HUES64 (cell line): ENCODE results near the gene KCNQ1. TPM values are rescaled to one million over a fixed set of nuclear protein-coding genes. Genes with fewer than 3 reads are reported as not detected.

Experiments
- H3K27ac ChIP-seq: 2 replicates; pipeline ENCODE4 v1.7.0; 2013; ENCODE audit warnings: low read depth, low read length, inconsistent platforms
- H3K27me3 ChIP-seq: 2 replicates; pipeline ENCODE4 v1.6.1; 2013; ENCODE audit warnings: mild to moderate bottlenecking, low read length; ENCODE audit not compliant: insufficient read depth
- H3K36me3 ChIP-seq: 2 replicates; pipeline ENCODE4 v1.6.1; 2013; ENCODE audit warnings: mild to moderate bottlenecking, low read length; ENCODE audit not compliant: insufficient read depth
- H3K4me1 ChIP-seq: 2 replicates; pipeline ENCODE4 v1.6.1; 2013; ENCODE audit warnings: mild to moderate bottlenecking, low read length, moderate library complexity; ENCODE audit not compliant: insufficient read depth
- H3K4me3 ChIP-seq: 2 replicates; pipeline ENCODE4 v1.5.1; 2013; ENCODE audit warnings: mild to moderate bottlenecking, low read length, moderate library complexity
- H3K9ac ChIP-seq: 2 replicates; pipeline ENCODE4 v1.6.1; 2013; ENCODE audit warnings: mild to moderate bottlenecking, low read depth, low read length
- H3K9me3 ChIP-seq: 2 replicates; pipeline ENCODE4 v1.6.1; 2013; ENCODE audit warnings: low read depth, low read length; ENCODE audit not compliant: insufficient read depth
- WGBS: fragments of 150-250, 120-280 bp; methylation state at CpG from one replicate; pipeline ENCODE4 v1.1.7; 2013; ENCODE audit warnings: missing lambda C conversion rate; 5-methylcytosine and 5-hydroxymethylcytosine counted together
- polyA plus RNA-seq, 2 experiments: library from polyadenylated mRNA; stranded (reverse); fragments of 50-300 nt; gene quantifications; one replicate each; pipeline ENCODE4 v1.2.3, GENCODE V29; 2013

The KCNQ1 gene
- 0.55 TPM for polyA plus RNA-seq (2013, experiment 1 of 2)
- polyA plus RNA-seq (2013, experiment 2 of 2): 0.70 TPM

- Histone ChIP-seq H3K4me1 (no peaks in the 10 kb centered on the region), H3K9ac (peak within 1 kb of the TSS; percentile 10; the same call in 1 of the 2 replicates), H3K27me3 (peaks cover 85% of the 10 kb centered on the region), H3K27ac (no peak within 1 kb of the TSS), H3K4me3 (peak within 1 kb of the TSS; percentile 56), H3K9me3 (peaks cover 7% of the 10 kb centered on the region; the same call in 1 of the 2 replicates), H3K36me3 (no peaks in the 10 kb centered on the region)
- WGBS: 3% methylated on average over 116 of the region's 116 CpGs
Observed at GRCh38 chr11:2444821-2445745, at the start of gene KCNQ1. Gene KCNQ1 (plus strand): TSS chr11:2445008. CDS start chr11:2445099, 91 bp downstream.

- Histone ChIP-seq H3K9ac (no peak overlapping the region), H3K27me3 (no peaks in the 10 kb centered on the region), H3K4me3 (no peak overlapping the region), H3K36me3 (peaks cover 43% of the 10 kb centered on the region), H3K4me1 (peaks cover 5% of the 10 kb centered on the region; the same call in 1 of the 2 replicates), H3K27ac (no peak overlapping the region), H3K9me3 (no peaks in the 10 kb centered on the region)
- 95% methylated on average over 26 of the region's 26 CpGs for WGBS
Observed at GRCh38 chr11:2395211-2395730, 49.5 kb upstream of the KCNQ1 start.

DNA sequence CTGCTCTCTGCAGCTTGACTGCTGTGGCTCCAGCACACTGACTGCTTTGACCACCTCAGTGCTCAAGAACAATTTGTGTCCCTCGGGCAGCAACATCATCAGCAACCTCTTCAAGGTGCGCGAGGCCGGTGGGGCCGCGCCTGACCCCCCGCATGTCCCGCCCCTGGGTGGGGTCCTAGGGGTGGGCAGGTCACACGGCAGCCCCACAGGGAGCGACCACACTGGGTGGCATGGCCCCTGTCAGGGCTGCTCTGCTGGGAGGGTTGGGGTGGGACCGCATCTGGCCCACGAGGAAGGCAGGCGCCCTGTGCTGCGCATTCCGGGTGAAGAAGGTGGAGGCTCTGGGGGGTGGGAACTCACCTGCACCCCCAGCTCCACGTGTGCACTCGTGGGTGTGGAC lies 49.0 kb upstream of the KCNQ1 start:
- Histone ChIP-seq H3K9ac (no peak overlapping the region), H3K4me1 (peaks cover 5% of the 10 kb centered on the region; the same call in 1 of the 2 replicates), H3K36me3 (peaks cover 43% of the 10 kb centered on the region), H3K9me3 (no peaks in the 10 kb centered on the region), H3K27ac (no peak overlapping the region), H3K4me3 (no peak overlapping the region), H3K27me3 (no peaks in the 10 kb centered on the region)
- WGBS: 95% methylated on average over 17 of the region's 17 CpGs

DNA sequence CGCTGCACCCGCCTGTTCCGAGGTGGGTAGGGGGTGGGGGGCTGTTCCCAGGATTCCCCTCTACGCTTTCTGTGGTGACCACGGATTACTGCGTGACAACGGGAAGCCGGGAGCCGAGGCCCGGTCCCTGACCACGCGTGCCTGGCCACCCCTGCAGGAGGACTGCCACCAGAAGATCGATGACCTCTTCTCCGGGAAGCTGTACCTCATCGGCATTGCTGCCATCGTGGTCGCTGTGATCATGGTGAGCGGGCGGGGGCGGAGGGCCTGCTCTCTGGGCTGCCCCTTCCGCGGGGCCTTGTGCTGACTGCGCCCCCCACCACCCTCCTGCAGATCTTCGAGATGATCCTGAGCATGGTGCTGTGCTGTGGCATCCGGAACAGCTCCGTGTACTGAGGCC lies 48.3 kb upstream of the KCNQ1 start:
- Histone ChIP-seq H3K27me3 (no peaks in the 10 kb centered on the region), H3K9ac (no peak overlapping the region), H3K4me1 (peaks cover 5% of the 10 kb centered on the region; the same call in 1 of the 2 replicates), H3K9me3 (no peaks in the 10 kb centered on the region), H3K36me3 (peaks cover 43% of the 10 kb centered on the region), H3K4me3 (no peak overlapping the region), H3K27ac (no peak overlapping the region)
- WGBS: 95% methylated on average over 26 of the region's 26 CpGs

DNA sequence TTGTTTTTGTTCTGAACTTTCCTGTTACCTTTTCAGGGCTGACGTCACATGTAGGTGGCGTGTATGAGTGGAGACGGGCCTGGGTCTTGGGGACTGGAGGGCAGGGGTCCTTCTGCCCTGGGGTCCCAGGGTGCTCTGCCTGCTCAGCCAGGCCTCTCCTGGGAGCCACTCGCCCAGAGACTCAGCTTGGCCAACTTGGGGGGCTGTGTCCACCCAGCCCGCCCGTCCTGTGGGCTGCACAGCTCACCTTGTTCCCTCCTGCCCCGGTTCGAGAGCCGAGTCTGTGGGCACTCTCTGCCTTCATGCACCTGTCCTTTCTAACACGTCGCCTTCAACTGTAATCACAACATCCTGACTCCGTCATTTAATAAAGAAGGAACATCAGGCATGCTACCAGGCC lies 47.8 kb upstream of the KCNQ1 start:
- no peak overlapping the region for H3K4me3 ChIP-seq
- no peaks in the 10 kb centered on the region for H3K9me3 ChIP-seq
- H3K27ac ChIP-seq: no peak overlapping the region
- H3K27me3 ChIP-seq: no peaks in the 10 kb centered on the region
- peaks cover 38% of the 10 kb centered on the region for H3K36me3 ChIP-seq
- H3K9ac ChIP-seq: no peak overlapping the region
- H3K4me1 ChIP-seq: peaks cover 9% of the 10 kb centered on the region; the same call in 1 of the 2 replicates
- 87% methylated on average over 12 of the region's 12 CpGs for WGBS

DNA sequence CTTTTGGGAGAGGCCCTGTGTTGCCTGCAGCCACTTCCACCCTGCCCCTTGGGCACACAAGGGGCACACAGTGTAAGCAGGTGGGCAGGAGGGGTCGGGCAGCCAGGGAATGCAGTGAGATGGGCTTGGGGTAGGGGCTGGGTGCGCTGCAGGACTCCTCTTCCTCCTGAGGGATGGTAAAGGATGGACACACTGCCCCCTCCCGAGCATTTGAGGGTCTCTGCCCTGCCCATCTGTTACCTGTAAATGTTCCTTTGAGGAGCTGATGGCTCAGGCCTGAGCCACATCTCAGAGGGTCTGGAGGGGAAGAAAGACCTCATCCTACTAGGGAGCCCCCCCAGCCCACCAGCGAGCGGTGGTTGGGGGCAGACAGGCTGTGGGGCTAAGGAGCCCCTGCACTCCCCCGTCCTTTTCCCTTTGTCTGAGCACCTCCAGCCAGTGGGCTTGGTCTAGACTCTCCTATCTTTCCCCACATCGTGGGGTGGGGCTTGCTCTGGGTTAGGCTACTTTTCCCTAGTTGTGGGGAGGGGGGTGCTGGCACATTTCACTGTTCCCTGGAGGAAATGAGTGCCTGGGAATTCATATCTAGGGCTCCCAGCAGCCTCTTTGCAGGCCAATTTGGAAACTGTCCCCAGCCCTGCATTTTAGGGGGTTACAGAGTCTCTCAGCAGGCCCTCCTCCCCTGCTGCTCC lies 46.0 kb upstream of the KCNQ1 start:
- Histone ChIP-seq H3K27ac (peak overlapping the region; percentile 93; the same call in 1 of the 2 replicates), H3K36me3 (peaks cover 55% of the 10 kb centered on the region), H3K4me1 (peaks cover 9% of the 10 kb centered on the region; the same call in 1 of the 2 replicates), H3K4me3 (no peak overlapping the region), H3K9me3 (no peaks in the 10 kb centered on the region), H3K9ac (peak overlapping the region; percentile 77; the same call in 1 of the 2 replicates), H3K27me3 (no peaks in the 10 kb centered on the region)
- 83% methylated on average over 6 of the region's 7 CpGs for WGBS

DNA sequence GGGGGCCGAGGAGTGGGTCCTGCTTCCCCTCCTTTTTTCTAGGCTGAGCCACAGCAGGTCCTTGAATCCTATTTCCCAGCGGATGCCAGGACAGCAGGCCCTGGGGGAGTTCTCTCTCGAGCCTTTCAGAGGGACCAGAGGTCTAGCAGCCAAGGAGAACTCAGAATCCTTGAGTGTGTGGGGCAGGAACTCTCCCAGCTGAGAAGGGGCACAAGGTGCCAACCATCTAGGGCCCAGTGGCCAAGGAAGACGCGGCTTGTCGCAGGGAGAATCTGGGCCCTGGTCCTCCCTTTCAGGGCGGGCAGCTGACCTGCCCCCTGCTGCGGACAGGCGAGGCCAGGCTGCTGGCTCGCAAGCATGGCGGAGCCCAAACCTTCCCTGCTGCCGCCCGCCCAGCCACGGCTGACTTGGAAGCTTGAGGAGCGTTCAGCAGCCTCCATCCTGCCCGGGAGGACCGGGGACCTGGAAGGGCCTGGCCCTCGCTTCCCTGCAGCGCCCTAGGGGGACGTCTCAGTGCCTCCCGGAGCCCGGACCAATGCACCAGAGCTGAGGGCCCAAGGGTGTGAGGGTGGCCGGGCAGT lies 45.2 kb upstream of the KCNQ1 start:
- peak overlapping the region; percentile 93 for H3K27ac ChIP-seq
- H3K9ac ChIP-seq: peak overlapping the region; percentile 77
- peaks cover 52% of the 10 kb centered on the region for H3K36me3 ChIP-seq
- peaks cover 9% of the 10 kb centered on the region; the same call in 1 of the 2 replicates for H3K4me1 ChIP-seq
- H3K4me3 ChIP-seq: peak overlapping the region; percentile 100
- no peaks in the 10 kb centered on the region for H3K9me3 ChIP-seq
- H3K27me3 ChIP-seq: no peaks in the 10 kb centered on the region
- WGBS: 56% methylated on average over 23 of the region's 23 CpGs

GRCh38 chr11:2400069-2400761 lies 44.6 kb upstream of the KCNQ1 start, which contains the start of gene TSSC4:
Gene TSSC4 (plus strand): TSS chr11:2400750. CDS start chr11:2402634, 1,884 bp downstream.
- H3K4me3 ChIP-seq: peak within 1 kb of the TSS; percentile 100
- H3K27me3 ChIP-seq: no peaks in the 10 kb centered on the region
- peak within 1 kb of the TSS; percentile 93 for H3K27ac ChIP-seq
- 5% methylated on average over 66 of the region's 66 CpGs for WGBS
- H3K9ac ChIP-seq: peak within 1 kb of the TSS; percentile 90
- no peaks in the 10 kb centered on the region for H3K9me3 ChIP-seq
- peaks cover 9% of the 10 kb centered on the region; the same call in 1 of the 2 replicates for H3K4me1 ChIP-seq
- peaks cover 51% of the 10 kb centered on the region for H3K36me3 ChIP-seq

DNA sequence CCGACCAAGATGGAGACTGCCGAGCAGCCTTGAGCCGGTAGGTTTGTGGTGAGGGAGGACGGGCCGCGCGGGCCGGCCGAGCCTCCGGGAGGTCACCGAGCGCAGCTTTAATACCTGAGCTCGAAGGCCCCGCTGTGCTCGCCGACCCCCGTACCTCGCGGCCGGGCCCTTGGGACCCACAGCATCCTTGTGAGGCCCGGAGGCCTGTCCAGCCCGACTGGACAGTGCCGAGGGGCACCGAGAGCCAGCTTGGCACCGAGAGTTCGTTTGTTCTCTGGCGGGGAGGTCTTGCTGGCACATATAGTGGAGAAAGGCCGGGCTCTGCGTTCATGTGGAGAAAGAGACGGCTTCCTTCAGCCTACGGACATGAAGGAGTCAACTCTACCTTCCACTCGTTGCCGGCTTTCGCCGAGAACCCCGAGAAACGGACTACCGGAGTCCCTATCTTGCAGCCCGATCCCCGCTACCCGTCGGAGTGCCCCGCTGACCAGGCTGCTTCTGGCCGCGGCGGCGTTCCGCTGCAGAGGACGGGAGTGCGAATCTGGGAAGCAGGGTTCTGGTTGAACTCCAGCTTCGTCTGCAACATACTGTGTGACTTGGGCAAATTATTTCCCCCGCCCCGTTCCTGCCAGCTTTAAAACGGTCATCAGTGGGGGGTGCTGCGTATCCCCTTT lies 43.9 kb upstream of the KCNQ1 start:
- 1% methylated on average over 55 of the region's 55 CpGs for WGBS
- H3K4me3 ChIP-seq: peak overlapping the region; percentile 100
- H3K27me3 ChIP-seq: no peaks in the 10 kb centered on the region
- H3K27ac ChIP-seq: peak overlapping the region; percentile 58
- peaks cover 45% of the 10 kb centered on the region for H3K36me3 ChIP-seq
- peaks cover 9% of the 10 kb centered on the region; the same call in 1 of the 2 replicates for H3K4me1 ChIP-seq
- H3K9me3 ChIP-seq: no peaks in the 10 kb centered on the region
- peak overlapping the region; percentile 90 for H3K9ac ChIP-seq
